ENCODE measurements around the gene C11orf97.
"Not testable (repeated sequence)": the region's sequence is repeated elsewhere in the genome, so short reads cannot be mapped to it uniquely, and the experiment has no call there.

The C11orf97 gene

GRCh38 chr11:94525546-94526324 is 13.5 kb downstream of the C11orf97 start:
- no peak for DNase-seq (ENCODE audit: low spot score)
- FAIRE-seq = no peak

- no peak for FAIRE-seq
- DNase-seq (ENCODE audit: low spot score) = no peak
These were observed 14.6 kb downstream of the C11orf97 start for GRCh38 chr11:94526645-94527438.

- FAIRE-seq (no peak), DNase-seq (ENCODE audit: low spot score) (no peak)
These were observed 16.3 kb downstream of the C11orf97 start for GRCh38 chr11:94528551-94528950.

GRCh38 chr11:94532211-94532610 is 19.9 kb downstream of the C11orf97 start:
- DNase-seq (ENCODE audit: low spot score) (no peak), FAIRE-seq (no peak)

- DNase-seq (ENCODE audit: low spot score) (no peak), FAIRE-seq (no peak)
These were observed 20.9 kb downstream of the C11orf97 start for GRCh38 chr11:94533206-94533605.

GRCh38 chr11:94533696-94534630 is 21.7 kb downstream of the C11orf97 start:
- FAIRE-seq = no peak
- no peak for DNase-seq (ENCODE audit: low spot score)

- DNase-seq (ENCODE audit: low spot score) = no peak
- no peak for FAIRE-seq
These were observed 24.1 kb downstream of the C11orf97 start for GRCh38 chr11:94536386-94536785.

GRCh38 chr11:94537031-94537600 is 24.9 kb downstream of the C11orf97 start:
- DNase-seq (ENCODE audit: low spot score) (no peak), FAIRE-seq (no peak)

- no peak for FAIRE-seq
These were observed 27.2 kb downstream of the C11orf97 start for GRCh38 chr11:94539420-94539819.

GRCh38 chr11:94543695-94544645 is 31.7 kb downstream of the C11orf97 start, which contains the start of gene FUT4:
TSS of gene FUT4 (plus strand) at chr11:94543921. CDS start at chr11:94544134, 213 bp downstream.
- no peak for FAIRE-seq
- peak; percentile 78 for DNase-seq (ENCODE audit: low spot score)

More at GRCh38 chr11:94539420-94539819, 27.2 kb downstream of the C11orf97 start:
- no peak for DNase-seq (ENCODE audit: low spot score)

GRCh38 chr11:94544646-94545263 is 32.5 kb downstream of the C11orf97 start:
- DNase-seq (ENCODE audit: low spot score) (peak; percentile 18), FAIRE-seq (no peak)

GRCh38 chr11:94545264-94546161 is 33.3 kb downstream of the C11orf97 start:
- DNase-seq (ENCODE audit: low spot score) (peak; percentile 8), FAIRE-seq (no peak)

- FAIRE-seq = no peak
- DNase-seq (ENCODE audit: low spot score) = no peak
These were observed 33.9 kb downstream of the C11orf97 start for GRCh38 chr11:94546162-94546470.

GRCh38 chr11:94546886-94547285 is 34.6 kb downstream of the C11orf97 start:
- no peak for FAIRE-seq

GRCh38 chr11:94549146-94549545 is 36.9 kb downstream of the C11orf97 start:
- DNase-seq (ENCODE audit: low spot score) (no peak), FAIRE-seq (no peak)

More at GRCh38 chr11:94546886-94547285, 34.6 kb downstream of the C11orf97 start:
- DNase-seq (ENCODE audit: low spot score) = no peak

GRCh38 chr11:94550513-94550912 is 38.3 kb downstream of the C11orf97 start:
- FAIRE-seq (no peak), DNase-seq (ENCODE audit: low spot score) (no peak)

GRCh38 chr11:94553938-94554337 is 41.7 kb downstream of the C11orf97 start:
- FAIRE-seq (no peak), DNase-seq (ENCODE audit: low spot score) (no peak)

- DNase-seq (ENCODE audit: low spot score); FAIRE-seq: not testable (repeated sequence)
These were observed 43.6 kb downstream of the C11orf97 start for GRCh38 chr11:94555752-94556329.

Data from RCC 7860 (cell line).